ENCODE results near the gene SLCO4C1.

DNA sequence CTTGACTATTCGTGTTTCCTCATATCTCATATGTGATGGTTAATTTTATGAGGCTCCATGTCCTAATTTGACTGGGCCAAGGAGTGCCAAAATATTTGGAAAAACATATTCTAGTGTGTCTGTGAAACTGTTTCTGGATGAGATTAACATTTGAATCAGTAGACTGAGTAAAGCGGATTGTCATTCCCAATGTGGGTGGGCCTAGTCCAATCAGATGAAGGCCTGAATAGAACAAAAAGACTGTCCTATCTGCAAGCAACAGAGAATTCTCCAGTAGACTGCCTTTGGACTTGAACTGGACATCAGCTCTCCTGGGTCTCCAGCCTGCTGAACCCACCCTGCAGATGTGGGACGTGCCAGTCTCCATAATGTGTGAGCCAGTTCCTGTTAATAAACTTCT, 13.5 kb upstream of the SLCO4C1 start:
- TF ChIP-seq, protein P1, sequence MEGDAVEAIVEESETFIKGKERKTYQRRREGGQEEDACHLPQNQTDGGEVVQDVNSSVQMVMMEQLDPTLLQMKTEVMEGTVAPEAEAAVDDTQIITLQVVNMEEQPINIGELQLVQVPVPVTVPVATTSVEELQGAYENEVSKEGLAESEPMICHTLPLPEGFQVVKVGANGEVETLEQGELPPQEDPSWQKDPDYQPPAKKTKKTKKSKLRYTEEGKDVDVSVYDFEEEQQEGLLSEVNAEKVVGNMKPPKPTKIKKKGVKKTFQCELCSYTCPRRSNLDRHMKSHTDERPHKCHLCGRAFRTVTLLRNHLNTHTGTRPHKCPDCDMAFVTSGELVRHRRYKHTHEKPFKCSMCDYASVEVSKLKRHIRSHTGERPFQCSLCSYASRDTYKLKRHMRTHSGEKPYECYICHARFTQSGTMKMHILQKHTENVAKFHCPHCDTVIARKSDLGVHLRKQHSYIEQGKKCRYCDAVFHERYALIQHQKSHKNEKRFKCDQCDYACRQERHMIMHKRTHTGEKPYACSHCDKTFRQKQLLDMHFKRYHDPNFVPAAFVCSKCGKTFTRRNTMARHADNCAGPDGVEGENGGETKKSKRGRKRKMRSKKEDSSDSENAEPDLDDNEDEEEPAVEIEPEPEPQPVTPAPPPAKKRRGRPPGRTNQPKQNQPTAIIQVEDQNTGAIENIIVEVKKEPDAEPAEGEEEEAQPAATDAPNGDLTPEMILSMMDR (IDR thresholded peaks at IDR 0.05), result no peak
- no peak for TF ChIP-seq POLR2A (IDR thresholded peaks at IDR 0.05)
